Stimulated activated naive CD8-positive, alpha-beta T cell treated with anti-CD3 and anti-CD28 coated beads, Interleukin-15, amount 100 ng/mL, for 72 hours (primary cell): ENCODE measurements around the gene ACADVL.

Source experiments
- ATAC-seq: fragments of 150-1000 bp; cut with Tn5 transposase; 2 replicates; pipeline ENCODE4 v1.10.0; 2021; ENCODE audit warnings: mild to moderate bottlenecking, moderate library complexity
- DNase-seq, 2 donors: peaks; one replicate each; pipeline ENCODE4 v3.0.0; 2021 to 2022
- H3K27ac Mint-ChIP-seq, 2 donors: one replicate each; pipeline ENCODE4 v1.8.0; 2022; ENCODE audit warnings: mild to moderate bottlenecking in 2 of 2, mixed read lengths in 2 of 2, moderate library complexity in 2 of 2
- H3K27me3 Mint-ChIP-seq: one replicate; pipeline ENCODE4 v1.8.0; 2022; ENCODE audit warnings: mixed read lengths
- H3K4me1 Mint-ChIP-seq: one replicate; pipeline ENCODE4 v1.8.0; 2022; ENCODE audit warnings: mild to moderate bottlenecking, mixed read lengths
- H3K4me3 Mint-ChIP-seq, 2 donors: one replicate each; pipeline ENCODE4 v1.8.0; 2022; ENCODE audit warnings: mild to moderate bottlenecking in 2 of 2, mixed read lengths in 2 of 2, moderate library complexity in 1 of 2
- H3K9me3 Mint-ChIP-seq, 2 donors: one replicate each; pipeline ENCODE4 v1.8.0; 2022; ENCODE audit warnings: mixed read lengths in 2 of 2

Gene ACADVL

DNA sequence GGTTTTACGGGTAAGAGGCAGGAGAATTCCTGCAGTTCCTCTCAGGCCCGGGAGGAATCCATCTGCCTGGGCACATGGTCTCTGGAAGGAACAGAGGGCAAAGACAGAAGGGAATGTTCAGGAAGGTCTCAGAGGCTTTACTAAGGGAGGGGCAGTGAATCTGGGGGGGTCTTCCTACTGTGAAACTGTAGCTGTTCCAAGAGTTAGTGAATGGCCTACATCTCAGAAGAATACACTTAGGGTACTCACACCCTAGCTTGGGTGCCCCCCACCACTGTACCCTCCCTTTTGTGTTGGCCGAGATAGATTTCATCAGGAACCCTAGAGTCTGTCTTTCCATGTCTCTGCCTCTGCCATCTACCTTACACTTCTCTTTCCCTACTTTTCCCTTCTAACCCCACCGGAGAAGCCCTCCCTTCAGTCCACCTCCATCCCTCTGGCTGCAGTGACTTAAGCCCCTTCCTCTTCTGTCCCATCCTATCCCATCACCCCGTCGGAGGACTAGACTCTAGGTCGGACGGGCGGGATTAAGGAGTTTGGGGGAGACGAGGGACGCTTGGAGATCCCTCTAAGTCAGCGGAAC is 418 bp upstream of the ACADVL start:
- no peaks in the 10 kb centered on the region for H3K27me3 Mint-ChIP-seq
- peak overlapping the region; percentile 98 to 99 for H3K27ac Mint-ChIP-seq
- H3K9me3 Mint-ChIP-seq: no peaks in the 10 kb centered on the region
- H3K4me1 Mint-ChIP-seq: peaks cover 74% of the 10 kb centered on the region
- ATAC-seq (no peak), DNase-seq (no peak)
- peak overlapping the region; percentile 98 to 99 for H3K4me3 Mint-ChIP-seq

DNA sequence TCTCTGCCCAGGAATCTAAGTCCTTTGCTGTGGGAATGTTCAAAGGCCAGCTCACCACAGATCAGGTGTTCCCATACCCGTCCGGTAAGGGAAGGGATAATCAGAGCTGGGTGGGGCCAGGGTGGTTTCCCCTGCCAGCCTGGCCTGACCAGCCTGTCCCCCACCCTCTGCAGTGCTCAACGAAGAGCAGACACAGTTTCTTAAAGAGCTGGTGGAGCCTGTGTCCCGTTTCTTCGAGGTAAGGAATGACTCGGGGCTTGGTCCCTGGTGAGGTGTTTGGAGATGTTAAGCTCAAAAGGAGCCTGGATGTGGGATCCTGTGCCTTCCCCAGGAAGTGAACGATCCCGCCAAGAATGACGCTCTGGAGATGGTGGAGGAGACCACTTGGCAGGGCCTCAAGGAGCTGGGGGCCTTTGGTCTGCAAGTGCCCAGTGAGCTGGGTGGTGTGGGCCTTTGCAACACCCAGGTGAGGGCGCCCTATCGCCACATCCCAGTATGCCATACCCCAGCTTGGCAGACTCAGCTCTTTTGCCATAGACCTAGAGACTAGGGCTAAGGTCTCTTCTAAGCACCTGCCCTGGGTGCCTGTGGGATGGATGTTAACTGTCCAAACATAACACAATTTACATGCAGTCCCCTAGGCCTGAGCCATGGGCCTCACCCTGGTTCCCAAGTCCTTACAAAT is 997 bp downstream of the ACADVL start:
- Mint-ChIP-seq H3K4me1 (peaks cover 60% of the 10 kb centered on the region), H3K9me3 (no peaks in the 10 kb centered on the region), H3K4me3 (peak overlapping the region; percentile 98 to 99), H3K27ac (peak overlapping the region; percentile 93 to 98), H3K27me3 (no peaks in the 10 kb centered on the region)
- peak; percentile 67 to 76 for DNase-seq
- ATAC-seq: peak; percentile 73

DNA sequence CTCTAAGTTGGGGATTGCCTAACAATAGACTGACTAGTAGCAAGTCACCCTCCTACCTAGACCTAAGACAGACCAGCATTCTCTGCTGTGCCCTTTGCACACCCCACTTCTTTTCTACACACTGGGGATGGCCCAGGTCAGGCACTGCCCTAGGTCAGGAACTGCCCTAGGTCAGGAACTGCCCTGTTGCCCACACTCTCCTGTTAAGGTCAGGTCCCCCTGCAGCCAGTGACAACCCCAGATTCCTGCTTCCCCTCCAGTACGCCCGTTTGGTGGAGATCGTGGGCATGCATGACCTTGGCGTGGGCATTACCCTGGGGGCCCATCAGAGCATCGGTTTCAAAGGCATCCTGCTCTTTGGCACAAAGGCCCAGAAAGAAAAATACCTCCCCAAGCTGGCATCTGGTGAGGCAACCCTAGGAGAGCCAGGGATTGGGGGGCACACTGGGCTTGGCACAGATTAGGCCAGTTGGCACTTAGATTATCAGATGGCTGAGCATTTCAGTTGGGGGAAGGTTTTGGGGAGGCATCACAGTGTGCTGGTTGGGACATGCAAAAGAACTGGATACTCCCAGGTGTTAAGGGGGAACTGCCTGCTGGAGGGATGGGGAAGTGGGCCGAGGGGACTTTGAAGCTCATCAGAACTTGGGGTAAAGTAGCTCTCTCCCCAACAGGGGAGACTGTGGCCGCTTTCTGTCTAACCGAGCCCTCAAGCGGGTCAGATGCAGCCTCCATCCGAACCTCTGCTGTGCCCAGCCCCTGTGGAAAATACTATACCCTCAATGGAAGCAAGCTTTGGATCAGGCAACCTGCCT is 1.7 kb downstream of the ACADVL start:
- Mint-ChIP-seq H3K27ac (peak overlapping the region in 1 of 2 donors; percentile 87), H3K4me1 (peaks cover 52% of the 10 kb centered on the region), H3K9me3 (no peaks in the 10 kb centered on the region), H3K4me3 (peak overlapping the region in 1 of 2 donors; percentile 99), H3K27me3 (no peaks in the 10 kb centered on the region)
- no peak for ATAC-seq
- DNase-seq: no peak

DNA sequence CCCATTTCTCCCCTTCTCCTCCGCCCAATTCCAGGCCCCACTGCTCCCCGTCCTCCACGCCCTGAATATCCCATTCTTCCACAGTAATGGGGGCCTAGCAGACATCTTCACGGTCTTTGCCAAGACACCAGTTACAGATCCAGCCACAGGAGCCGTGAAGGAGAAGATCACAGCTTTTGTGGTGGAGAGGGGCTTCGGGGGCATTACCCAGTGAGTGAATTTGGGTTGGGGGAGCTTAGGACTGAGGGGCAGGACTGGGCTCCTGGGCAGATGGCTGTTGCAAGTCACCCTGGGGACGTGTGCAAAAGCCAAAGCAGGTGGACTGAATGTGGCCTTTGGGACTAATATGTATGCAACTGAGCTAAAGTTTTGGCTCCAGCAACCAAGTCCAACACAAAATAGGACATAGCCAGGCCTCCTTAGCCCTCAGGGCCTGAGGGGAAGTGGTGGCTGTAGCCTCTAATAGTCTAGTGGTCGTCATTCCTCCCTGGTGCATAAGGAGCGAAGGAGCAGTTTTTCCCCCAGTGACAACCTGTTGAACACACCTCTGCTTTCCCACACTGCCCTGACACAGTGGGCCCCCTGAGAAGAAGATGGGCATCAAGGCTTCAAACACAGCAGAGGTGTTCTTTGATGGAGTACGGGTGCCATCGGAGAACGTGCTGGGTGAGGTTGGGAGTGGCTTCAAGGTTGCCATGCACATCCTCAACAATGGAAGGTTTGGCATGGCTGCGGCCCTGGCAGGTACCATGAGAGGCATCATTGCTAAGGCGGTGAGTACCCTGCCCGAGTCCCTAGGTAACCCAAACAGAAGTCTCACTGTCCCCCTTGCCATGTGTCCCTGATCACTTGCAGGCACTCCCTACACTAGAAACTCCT is 2.6 kb downstream of the ACADVL start:
- Mint-ChIP-seq H3K27me3 (no peaks in the 10 kb centered on the region), H3K4me3 (no peak overlapping the region), H3K9me3 (no peaks in the 10 kb centered on the region), H3K27ac (no peak overlapping the region), H3K4me1 (peaks cover 49% of the 10 kb centered on the region)
- ATAC-seq (no peak), DNase-seq (no peak)

DNA sequence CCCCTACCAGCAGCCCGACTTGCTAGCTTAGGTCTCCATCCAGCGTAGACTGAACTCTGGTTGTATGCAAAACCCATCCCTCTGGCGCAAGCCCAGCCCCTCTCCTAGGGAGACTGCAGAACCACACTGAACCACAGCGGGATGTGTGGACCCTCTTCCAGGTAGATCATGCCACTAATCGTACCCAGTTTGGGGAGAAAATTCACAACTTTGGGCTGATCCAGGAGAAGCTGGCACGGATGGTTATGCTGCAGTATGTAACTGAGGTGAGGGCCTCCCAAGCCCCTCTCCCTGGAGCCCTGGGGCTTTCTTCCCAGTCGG is 3.2 kb downstream of the ACADVL start:
- ATAC-seq: no peak
- H3K27me3 Mint-ChIP-seq: no peaks in the 10 kb centered on the region
- H3K27ac Mint-ChIP-seq: no peak overlapping the region
- H3K4me3 Mint-ChIP-seq: no peak overlapping the region
- peaks cover 49% of the 10 kb centered on the region for H3K4me1 Mint-ChIP-seq
- H3K9me3 Mint-ChIP-seq: no peaks in the 10 kb centered on the region
- DNase-seq: no peak

DNA sequence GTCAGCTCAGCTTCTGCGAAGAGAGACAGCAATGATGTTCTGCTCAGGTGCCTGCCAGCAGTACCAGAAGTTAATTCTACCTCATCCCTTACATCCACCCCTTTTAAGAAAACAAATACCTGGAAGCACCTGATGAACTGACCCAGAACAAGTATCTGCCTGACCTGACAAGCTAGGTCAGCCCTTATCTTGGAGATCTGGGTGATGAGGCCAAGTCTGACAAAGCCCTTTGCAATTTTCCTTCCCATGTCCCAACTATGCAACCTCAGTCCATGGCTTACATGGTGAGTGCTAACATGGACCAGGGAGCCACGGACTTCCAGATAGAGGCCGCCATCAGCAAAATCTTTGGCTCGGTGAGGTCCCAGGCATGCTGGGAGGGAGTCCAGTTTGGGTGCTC is 3.6 kb downstream of the ACADVL start:
- no peak overlapping the region for H3K4me3 Mint-ChIP-seq
- no peak overlapping the region for H3K27ac Mint-ChIP-seq
- no peak for ATAC-seq
- H3K27me3 Mint-ChIP-seq: no peaks in the 10 kb centered on the region
- H3K9me3 Mint-ChIP-seq: no peaks in the 10 kb centered on the region
- peaks cover 49% of the 10 kb centered on the region for H3K4me1 Mint-ChIP-seq
- no peak for DNase-seq

DNA sequence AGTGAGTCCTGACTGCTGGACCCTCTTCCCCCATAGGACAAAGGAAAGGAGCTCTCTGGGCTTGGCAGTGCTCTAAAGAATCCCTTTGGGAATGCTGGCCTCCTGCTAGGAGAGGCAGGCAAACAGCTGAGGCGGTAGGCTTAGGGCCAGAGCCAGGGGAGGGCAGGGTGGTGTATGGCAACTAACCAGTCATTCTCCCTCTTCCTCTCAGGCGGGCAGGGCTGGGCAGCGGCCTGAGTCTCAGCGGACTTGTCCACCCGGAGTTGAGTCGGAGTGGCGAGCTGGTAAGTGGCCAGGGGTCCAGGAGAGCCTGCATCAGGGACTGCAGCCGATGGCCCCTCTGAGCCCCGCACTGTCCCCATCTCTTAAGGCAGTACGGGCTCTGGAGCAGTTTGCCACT is 4.4 kb downstream of the ACADVL start:
- no peaks in the 10 kb centered on the region for H3K27me3 Mint-ChIP-seq
- no peak overlapping the region for H3K4me3 Mint-ChIP-seq
- H3K27ac Mint-ChIP-seq: no peak overlapping the region
- ATAC-seq: no peak
- H3K4me1 Mint-ChIP-seq: peaks cover 49% of the 10 kb centered on the region
- H3K9me3 Mint-ChIP-seq: no peaks in the 10 kb centered on the region
- DNase-seq: no peak

DNA sequence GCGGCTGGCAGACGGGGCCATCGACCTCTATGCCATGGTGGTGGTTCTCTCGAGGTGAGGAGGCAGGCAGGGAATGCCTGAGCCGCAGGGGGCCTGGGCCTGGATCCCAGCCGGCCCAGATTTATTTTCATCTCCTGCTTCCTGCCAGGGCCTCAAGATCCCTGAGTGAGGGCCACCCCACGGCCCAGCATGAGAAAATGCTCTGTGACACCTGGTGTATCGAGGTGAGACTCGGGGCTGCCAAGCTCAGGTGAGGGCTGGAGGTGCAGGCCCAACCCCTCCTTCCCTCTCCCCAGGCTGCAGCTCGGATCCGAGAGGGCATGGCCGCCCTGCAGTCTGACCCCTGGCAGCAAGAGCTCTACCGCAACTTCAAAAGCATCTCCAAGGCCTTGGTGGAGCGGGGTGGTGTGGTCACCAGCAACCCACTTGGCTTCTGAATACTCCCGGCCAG is 4.9 kb downstream of the ACADVL start:
- DNase-seq: no peak
- H3K4me3 Mint-ChIP-seq: no peak overlapping the region
- no peak overlapping the region for H3K27ac Mint-ChIP-seq
- no peaks in the 10 kb centered on the region for H3K9me3 Mint-ChIP-seq
- H3K27me3 Mint-ChIP-seq: no peaks in the 10 kb centered on the region
- ATAC-seq: no peak
- peaks cover 47% of the 10 kb centered on the region for H3K4me1 Mint-ChIP-seq

DNA sequence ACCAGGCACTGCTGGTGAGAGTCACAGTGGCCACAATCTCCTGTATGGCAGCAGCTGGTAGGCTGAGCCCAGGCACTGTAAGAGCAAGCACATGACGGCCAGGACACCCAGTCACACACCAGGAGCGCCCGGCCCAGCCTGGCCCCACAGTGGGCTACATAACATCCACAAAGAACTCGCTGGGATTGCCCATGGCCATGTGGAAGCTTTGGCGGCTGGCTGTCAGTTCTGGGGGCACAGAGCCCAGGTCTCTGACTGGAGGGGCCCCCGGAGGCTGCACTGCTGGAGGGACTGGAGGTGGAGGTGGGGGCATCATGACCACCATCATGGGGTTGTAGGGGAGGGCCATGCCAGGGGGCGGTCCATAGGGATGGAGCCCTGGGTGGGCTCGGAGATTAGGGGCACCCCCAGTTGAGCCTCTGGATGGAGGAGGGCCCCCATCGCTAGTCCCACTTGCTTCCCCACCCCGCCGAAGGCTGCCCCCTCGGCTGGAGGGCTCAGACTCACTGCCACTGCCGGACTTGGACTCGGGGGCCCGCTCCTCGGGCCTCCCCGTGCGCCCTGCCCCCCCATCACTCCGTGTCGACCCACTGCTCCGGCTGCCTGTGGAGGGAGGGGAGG is 6.1 kb downstream of the ACADVL start:
- no peak for DNase-seq
- Mint-ChIP-seq H3K9me3 (no peaks in the 10 kb centered on the region), H3K4me3 (no peak overlapping the region), H3K4me1 (peaks cover 48% of the 10 kb centered on the region), H3K27me3 (no peaks in the 10 kb centered on the region), H3K27ac (no peak overlapping the region)
- ATAC-seq: peak; percentile 30

DNA sequence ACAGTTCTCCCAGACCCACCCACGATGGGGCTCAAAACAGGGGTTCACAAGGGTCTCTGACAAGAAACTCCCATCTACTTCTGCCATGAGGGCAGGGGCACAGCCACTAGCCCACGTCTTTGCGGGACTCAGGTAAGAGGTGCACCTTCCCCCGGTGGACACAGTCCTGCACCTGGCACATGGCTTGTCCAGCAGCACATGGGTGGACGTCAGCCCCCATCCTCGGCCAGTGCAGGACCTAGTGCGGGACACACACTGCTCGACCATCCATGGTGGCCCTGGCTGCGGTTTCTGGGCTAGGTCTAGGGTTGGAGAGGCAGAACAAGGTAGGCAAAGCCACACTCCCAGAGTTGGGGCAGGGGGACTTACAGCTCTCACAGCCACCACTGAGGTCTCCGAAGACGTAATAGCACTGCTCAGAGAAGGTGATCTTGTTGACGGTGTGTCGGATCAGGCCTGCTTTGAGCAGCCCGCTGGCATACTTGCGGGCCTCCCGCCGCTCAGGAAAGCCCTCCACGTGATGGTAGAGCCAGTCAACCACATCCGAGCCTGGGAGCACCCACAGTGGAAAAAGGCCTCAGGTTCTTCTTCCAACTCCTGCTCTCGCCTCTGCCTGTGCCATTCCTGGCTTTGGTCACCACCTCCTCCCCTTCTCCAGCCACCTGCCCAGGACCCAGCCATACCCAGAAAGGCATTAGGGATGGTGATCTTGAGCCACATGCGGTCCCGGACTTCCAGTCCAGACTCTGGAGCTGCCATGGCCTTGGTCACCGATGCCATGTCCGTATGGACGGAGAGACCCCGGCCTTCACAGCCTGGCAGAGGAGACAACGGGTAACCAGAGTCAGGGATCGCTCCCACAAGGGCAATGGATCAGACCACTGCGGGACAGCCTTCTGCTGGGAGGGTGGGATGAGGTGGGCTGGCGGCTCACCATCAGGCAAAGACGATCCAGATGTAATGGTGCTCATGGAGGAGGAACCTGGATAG is 7.3 kb downstream of the ACADVL start:
- Mint-ChIP-seq H3K9me3 (no peaks in the 10 kb centered on the region), H3K27me3 (no peaks in the 10 kb centered on the region), H3K4me1 (peaks cover 46% of the 10 kb centered on the region), H3K27ac (peak overlapping the region in 1 of 2 donors; percentile 27), H3K4me3 (no peak overlapping the region)
- ATAC-seq (no peak), DNase-seq (no peak)

DNA sequence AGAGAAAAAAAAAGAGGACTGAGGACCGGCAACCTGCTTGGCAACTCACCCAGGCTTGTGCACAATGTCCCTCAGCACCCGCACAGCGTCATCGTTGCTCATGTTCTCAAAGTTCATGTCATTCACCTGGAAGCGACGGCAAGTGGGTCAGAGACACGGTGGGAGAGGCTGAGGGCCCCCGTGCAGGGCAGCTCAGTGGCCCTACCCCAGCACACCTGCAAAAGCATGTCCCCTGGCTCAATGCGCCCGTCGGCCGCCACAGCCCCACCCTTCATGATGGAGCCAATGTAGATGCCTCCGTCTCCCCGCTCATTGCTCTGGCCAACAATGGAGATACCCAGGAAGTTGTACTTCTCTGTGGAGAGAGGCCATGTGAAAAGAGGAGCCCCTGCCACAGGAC is 9.2 kb downstream of the ACADVL start:
- DNase-seq (no peak), ATAC-seq (no peak)
- H3K27ac Mint-ChIP-seq: no peak overlapping the region
- no peaks in the 10 kb centered on the region for H3K9me3 Mint-ChIP-seq
- peaks cover 62% of the 10 kb centered on the region for H3K4me1 Mint-ChIP-seq
- H3K27me3 Mint-ChIP-seq: no peaks in the 10 kb centered on the region
- H3K4me3 Mint-ChIP-seq: no peak overlapping the region

DNA sequence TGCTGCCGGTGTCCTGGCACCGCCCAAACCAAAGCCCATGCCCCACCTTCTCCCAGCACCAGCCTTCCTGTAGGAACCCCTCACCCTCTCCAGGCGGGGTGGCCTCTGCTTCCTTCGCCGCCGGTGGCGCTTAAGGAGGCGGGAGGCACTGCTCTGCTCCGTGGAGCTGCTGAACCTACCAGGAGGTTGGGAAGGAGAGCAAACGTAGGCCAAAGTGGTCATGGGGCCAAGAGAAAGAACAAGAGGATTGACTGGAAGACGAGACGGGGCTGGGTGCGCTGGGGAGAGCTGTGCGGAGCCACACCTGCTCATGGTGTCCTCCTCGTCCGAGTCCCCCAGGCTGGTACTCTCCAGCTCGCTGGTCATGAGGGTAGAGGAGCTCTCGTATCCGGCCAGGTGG is 9.8 kb downstream of the ACADVL start:
- H3K4me1 Mint-ChIP-seq: peaks cover 64% of the 10 kb centered on the region
- ATAC-seq (no peak), DNase-seq (no peak)
- no peaks in the 10 kb centered on the region for H3K27me3 Mint-ChIP-seq
- no peak overlapping the region for H3K4me3 Mint-ChIP-seq
- no peak overlapping the region for H3K27ac Mint-ChIP-seq
- H3K9me3 Mint-ChIP-seq: no peaks in the 10 kb centered on the region

DNA sequence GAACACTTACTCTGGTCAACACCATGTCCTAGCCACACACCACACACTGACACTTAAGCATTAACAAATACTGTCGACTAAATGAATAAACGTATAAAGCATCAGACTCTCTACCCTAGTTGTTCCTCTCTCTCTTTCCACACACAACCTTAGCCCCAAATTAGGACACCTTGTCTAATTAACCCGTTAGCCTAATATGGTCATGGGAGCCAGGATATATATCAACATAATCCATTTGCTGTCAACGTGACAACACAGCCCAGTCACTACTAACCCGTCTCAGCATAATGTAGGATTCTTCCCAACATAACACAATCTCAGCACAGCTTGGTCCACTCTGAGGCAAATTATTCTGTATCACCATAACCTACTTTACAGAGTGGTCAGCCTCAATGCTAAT is 12.4 kb downstream of the ACADVL start:
- Mint-ChIP-seq H3K9me3 (no peaks in the 10 kb centered on the region), H3K4me3 (peak overlapping the region; percentile 30 to 98), H3K27me3 (no peaks in the 10 kb centered on the region), H3K4me1 (peaks cover 91% of the 10 kb centered on the region), H3K27ac (no peak overlapping the region)
- DNase-seq: no peak
- no peak for ATAC-seq

DNA sequence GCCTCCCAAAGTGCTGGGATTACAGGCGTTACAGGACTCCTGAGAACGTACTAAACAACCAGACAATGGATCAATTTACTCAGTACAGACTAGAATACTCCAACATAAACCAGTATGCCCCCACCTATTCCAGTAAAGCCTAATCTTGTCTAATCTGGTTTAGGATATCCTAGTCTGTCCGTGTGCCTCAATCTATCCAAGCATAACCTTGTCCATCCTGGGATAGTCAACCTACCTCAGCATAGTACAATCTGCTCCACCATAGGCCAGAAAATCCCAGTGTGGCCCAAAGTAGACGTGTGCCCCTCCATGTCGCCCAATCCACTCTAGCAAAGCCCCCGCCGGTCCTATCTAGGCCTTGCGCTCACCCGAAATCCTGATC is 14.0 kb downstream of the ACADVL start:
- ATAC-seq (peak; percentile 33), DNase-seq (no peak)
- Mint-ChIP-seq H3K27ac (peak overlapping the region; percentile 96), H3K27me3 (no peaks in the 10 kb centered on the region), H3K9me3 (no peaks in the 10 kb centered on the region), H3K4me3 (peak overlapping the region; percentile 95 to 98), H3K4me1 (peaks cover 80% of the 10 kb centered on the region)
